ENCODE results near the gene MOXD1.

Gene MOXD1

DNA sequence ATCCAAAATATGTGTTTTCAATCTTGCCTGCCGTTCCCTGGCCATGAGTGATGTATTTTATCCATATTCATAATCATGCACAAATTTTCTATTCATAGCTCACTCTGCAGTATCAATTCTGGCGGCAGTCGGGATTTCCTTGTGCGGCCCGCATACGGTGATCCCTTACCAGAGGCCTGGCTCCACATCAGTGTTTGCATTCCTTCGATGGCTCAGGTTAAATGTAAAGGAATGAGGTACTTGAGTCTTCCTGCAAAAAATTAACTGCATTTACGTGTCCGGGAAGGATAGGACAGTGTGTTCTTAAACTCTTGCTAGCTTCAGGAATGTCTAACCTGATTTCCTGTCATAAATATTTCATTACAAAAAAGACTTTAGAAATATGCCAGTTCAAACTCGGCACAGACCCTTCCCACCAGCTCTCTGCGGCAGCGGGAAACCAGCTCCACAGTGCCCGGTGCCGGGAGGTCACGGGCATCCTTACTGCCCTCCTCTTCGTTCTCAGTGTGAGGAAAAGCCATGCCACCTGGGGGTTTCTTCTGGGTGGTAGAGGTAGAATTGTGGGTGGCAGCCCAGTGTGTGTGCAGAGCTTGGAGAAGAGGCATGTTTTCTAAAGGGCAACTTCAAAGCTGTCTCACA is 154.5 kb downstream of the MOXD1 start:
- H3K36me3 Mint-ChIP-seq = no peaks in the 10 kb centered on the region
- H3K9me3 Mint-ChIP-seq = no peaks in the 10 kb centered on the region
- H3K27me3 Mint-ChIP-seq = peaks cover 6% of the 10 kb centered on the region
- ATAC-seq (ENCODE audit: low read depth) = no peak
- no peak overlapping the region for H3K4me3 Mint-ChIP-seq
- H3K27ac Mint-ChIP-seq = no peak overlapping the region
- DNase-seq (ENCODE audit: low spot score in 2 of 2) = no peak
- H3K4me1 Mint-ChIP-seq = no peaks in the 10 kb centered on the region

DNA sequence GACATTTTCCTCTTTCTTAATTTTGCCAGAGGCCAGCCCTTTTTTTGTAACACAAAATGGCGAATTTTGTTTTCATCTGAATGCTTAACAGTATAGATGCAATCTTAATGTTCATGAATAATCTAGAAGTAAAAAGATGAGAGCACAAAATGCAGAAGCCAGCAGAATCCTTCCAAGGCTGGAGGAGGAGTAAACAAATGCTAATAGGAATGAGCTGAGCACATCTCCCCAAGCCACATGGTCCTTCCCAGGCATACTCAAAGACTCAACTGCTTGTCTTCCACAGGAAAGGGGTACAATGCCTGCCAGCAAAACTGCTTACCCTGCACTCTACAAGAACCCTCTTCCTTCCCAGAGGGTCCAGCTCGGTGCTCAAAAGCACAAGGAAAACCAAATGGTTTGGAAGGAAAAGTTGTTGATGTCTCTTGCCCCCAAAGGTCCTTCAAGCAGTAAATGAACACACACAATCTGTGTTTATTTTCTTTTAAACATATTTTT is 155.1 kb downstream of the MOXD1 start:
- Mint-ChIP-seq H3K27ac (no peak overlapping the region), H3K27me3 (peaks cover 5% of the 10 kb centered on the region)
- no peak for ATAC-seq (ENCODE audit: low read depth)

More for the DNA sequence above, 155.1 kb downstream of the MOXD1 start:
- H3K9me3 Mint-ChIP-seq = no peaks in the 10 kb centered on the region
- no peaks in the 10 kb centered on the region for H3K36me3 Mint-ChIP-seq
- DNase-seq (ENCODE audit: low spot score in 2 of 2) = no peak
- peaks cover 2% of the 10 kb centered on the region for H3K4me1 Mint-ChIP-seq
- H3K4me3 Mint-ChIP-seq = no peak overlapping the region

Measured in memory B cell (primary cell).